AG09309 (cell line): ENCODE data around the gene JCAD.
"Not testable (repeated sequence)": the region's sequence is repeated elsewhere in the genome, so short reads cannot be mapped to it uniquely, and the experiment has no call there.

Source experiments
- DNase-seq: peaks from one replicate; pipeline ENCODE4 v3.0.0-alpha.2; 2010; ENCODE audit warnings: low read depth
- H3K4me3 ChIP-seq: 2 replicates; pipeline ENCODE4 v1.5.1; 2011; ENCODE audit warnings: mild to moderate bottlenecking, low read depth, low read length, moderate library complexity; ENCODE audit not compliant: control insufficient read depth
- TF ChIP-seq, protein P1 (sequence below): IDR thresholded peaks from 2 replicates; pipeline ENCODE4 v1.5.1; 2011; ENCODE audit warnings: mild to moderate bottlenecking, low read depth, low read length, inconsistent platforms; ENCODE audit not compliant: insufficient read depth, control insufficient read depth; ENCODE audit errors: missing control alignments

JCAD gene

GRCh38 chr10:30029164-30029871 is 30.1 kb downstream of the JCAD start:
- H3K4me3 ChIP-seq: no peak overlapping the region
- TF ChIP-seq, protein P1, sequence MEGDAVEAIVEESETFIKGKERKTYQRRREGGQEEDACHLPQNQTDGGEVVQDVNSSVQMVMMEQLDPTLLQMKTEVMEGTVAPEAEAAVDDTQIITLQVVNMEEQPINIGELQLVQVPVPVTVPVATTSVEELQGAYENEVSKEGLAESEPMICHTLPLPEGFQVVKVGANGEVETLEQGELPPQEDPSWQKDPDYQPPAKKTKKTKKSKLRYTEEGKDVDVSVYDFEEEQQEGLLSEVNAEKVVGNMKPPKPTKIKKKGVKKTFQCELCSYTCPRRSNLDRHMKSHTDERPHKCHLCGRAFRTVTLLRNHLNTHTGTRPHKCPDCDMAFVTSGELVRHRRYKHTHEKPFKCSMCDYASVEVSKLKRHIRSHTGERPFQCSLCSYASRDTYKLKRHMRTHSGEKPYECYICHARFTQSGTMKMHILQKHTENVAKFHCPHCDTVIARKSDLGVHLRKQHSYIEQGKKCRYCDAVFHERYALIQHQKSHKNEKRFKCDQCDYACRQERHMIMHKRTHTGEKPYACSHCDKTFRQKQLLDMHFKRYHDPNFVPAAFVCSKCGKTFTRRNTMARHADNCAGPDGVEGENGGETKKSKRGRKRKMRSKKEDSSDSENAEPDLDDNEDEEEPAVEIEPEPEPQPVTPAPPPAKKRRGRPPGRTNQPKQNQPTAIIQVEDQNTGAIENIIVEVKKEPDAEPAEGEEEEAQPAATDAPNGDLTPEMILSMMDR: no peak
- DNase-seq: no peak

DNA sequence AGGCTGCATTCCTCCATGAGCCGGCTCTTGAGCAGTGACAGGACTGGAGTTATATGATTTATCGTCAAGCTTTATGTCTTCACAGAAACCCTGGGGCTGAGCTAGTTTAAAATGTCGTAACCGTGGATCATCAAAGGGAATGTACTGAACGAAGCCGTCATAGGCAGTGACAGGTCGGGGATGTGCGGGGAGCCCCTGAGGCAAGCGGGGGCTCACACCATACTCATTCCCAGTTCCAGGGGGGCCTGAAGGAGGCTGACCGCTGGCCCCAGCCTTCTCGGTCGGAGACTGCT is 30.7 kb downstream of the JCAD start:
- no peak for DNase-seq
- H3K4me3 ChIP-seq: no peak overlapping the region
- TF ChIP-seq, protein P1: no peak

DNA sequence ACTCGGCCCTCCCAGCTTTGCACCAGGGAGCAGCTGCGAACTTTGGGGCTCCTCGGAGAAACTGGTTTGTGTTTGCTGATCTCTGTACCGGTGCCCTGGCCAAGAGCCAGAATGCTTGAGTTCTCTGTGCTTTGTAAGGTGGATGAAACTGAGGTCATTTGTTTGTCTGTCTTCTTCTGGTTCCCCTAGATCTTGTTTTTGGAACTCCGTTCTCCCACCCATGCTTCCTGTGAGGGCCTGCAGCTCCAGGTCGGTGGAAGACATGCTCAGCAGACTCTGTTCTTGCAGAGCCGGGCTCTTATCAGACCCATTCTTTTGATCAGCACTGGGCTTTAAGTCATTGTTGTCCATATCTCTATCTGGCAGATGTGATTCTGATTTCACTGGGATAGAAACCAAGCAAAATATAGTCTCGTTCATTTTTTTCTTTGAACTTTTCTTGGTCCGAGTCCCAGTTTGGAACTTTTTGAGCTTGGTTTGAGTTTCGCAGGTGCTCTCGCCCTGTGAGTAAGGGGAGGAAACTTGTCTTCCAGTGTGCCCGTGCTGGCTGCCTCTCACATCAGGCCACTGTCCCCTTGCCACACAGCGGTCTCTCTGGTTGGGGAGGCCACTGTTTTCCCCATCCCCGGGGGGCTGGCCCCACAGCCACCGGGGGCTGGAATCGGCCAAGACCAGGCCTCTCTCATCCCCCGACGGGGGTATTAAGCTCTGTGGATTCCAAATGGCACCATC is 31.2 kb downstream of the JCAD start:
- no peak overlapping the region for H3K4me3 ChIP-seq
- TF ChIP-seq, protein P1: no peak
- DNase-seq: no peak

DNA sequence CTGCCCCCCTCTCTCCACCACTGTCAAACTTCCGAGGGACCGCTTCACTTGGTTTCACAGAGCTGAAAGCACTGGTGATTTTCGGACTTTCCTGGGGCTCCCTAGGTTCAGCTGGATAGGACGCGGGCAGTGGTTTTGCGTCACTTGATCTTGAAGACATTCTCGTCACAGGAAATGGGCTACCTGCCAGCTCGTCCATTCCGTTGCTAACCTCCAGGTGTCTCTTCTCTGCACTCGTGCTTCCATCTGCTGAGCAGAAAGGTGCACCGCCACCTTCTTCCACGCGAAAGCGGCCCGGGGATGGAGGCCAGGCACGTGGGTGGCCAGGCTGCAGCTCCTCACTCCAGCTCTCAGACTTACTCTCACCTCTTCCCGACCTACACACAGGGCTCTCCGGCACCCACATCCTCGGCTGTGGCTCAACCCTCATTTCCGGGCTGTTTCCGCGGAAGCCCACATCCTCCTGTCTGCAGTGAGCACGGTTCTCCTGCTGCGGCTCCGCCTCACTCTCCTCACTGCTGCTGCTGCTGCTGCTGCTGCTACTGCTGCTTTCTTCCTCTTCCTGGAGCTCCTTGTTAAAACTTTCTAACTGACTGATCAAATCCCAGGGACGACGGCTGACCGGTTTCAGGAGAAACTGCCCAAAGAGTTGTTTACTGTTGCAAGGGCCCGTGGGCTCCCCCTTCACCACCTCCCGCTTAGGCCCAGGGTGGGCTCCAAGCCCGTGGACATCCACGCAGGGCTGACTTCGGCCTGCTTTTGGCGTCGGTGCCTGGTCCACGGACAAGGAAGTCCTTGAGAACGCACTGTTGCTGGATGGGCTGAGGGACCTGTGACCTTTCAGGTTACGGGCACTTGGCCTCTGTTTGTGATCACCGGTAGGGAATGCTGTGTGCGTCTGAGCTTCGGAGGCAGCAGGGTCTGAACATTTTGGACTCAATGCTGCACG is 32.1 kb downstream of the JCAD start:
- TF ChIP-seq, protein P1: no peak
- DNase-seq: no peak

DNA sequence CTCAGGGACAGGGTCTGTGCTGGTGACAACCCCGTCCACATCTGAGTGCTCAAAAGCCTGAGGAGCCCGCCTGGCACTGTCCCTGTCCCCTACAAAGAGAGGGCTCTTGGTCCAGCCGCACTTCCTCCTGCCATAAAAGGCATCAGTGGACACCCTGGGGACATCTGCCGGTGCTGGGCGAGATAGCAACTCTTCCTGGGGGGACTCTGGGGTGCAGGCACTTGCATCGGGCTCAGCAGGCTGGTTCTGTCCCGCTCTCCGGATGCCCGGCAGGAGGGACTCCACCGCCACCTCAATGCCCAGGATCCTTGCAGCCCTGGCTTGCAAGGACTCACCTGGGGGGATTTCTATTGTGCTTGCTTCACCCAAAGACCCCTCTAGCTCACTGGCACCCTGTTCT is 32.8 kb downstream of the JCAD start:
- TF ChIP-seq, protein P1: no peak
- DNase-seq: no peak
- H3K4me3 ChIP-seq: no peak overlapping the region

More for the DNA sequence above, 32.1 kb downstream of the JCAD start:
- H3K4me3 ChIP-seq: no peak overlapping the region

- TF ChIP-seq, protein P1: no peak
- DNase-seq: no peak
- H3K4me3 ChIP-seq: no peak overlapping the region
These were observed 33.3 kb downstream of the JCAD start for GRCh38 chr10:30026080-30026479.

- DNase-seq, H3K4me3 ChIP-seq: not testable (repeated sequence)
These were observed 34.0 kb downstream of the JCAD start for GRCh38 chr10:30025428-30025827.
